Stromal cell of bone marrow (primary cell): ENCODE results near the gene PLCD3.

Source experiments
- DNase-seq: peaks from one replicate; pipeline ENCODE4 v3.0.0-alpha.2; 2012; ENCODE audit warnings: low read depth

PLCD3 gene

GRCh38 chr17:45101546-45101882 lies 30.8 kb downstream of the PLCD3 start:
- no peak for DNase-seq

GRCh38 chr17:45098869-45099616 lies 33.3 kb downstream of the PLCD3 start:
- peak; percentile 62 for DNase-seq

GRCh38 chr17:45098081-45098868 lies 34.0 kb downstream of the PLCD3 start:
- no peak for DNase-seq

- no peak for DNase-seq
Measured at GRCh38 chr17:45096926-45097325, 35.4 kb downstream of the PLCD3 start.

GRCh38 chr17:45096141-45096540 lies 36.2 kb downstream of the PLCD3 start:
- no peak for DNase-seq

GRCh38 chr17:45093444-45094110 lies 38.7 kb downstream of the PLCD3 start:
- no peak for DNase-seq

- peak; percentile 99 for DNase-seq
Measured at GRCh38 chr17:45092911-45093430, 39.3 kb downstream of the PLCD3 start.

- no peak for DNase-seq
Measured at GRCh38 chr17:45091778-45092425, 40.4 kb downstream of the PLCD3 start.

- no peak for DNase-seq
Measured at GRCh38 chr17:45090711-45091110, 41.6 kb downstream of the PLCD3 start.

GRCh38 chr17:45088741-45089140 lies 43.6 kb downstream of the PLCD3 start:
- DNase-seq = no peak

- DNase-seq = no peak
Measured at GRCh38 chr17:45087978-45088377, 44.3 kb downstream of the PLCD3 start.

- DNase-seq = peak; percentile 60
Measured at GRCh38 chr17:45087504-45087975, 44.8 kb downstream of the PLCD3 start.

GRCh38 chr17:45086865-45087503 lies 45.3 kb downstream of the PLCD3 start:
- no peak for DNase-seq

- no peak for DNase-seq
Measured at GRCh38 chr17:45086391-45086790, 45.9 kb downstream of the PLCD3 start.

GRCh38 chr17:45081047-45081703 lies 51.1 kb downstream of the PLCD3 start:
- DNase-seq = no peak

- no peak for DNase-seq
Measured at GRCh38 chr17:45077643-45078042, 54.7 kb downstream of the PLCD3 start.

GRCh38 chr17:45073414-45074070 lies 58.8 kb downstream of the PLCD3 start:
- DNase-seq = no peak

GRCh38 chr17:45070809-45071208 lies 61.5 kb downstream of the PLCD3 start:
- DNase-seq = no peak

GRCh38 chr17:45070001-45070400 lies 62.3 kb downstream of the PLCD3 start:
- no peak for DNase-seq

- no peak for DNase-seq
Measured at GRCh38 chr17:45067637-45068036, 64.7 kb downstream of the PLCD3 start.

GRCh38 chr17:45063198-45063597 lies 69.1 kb downstream of the PLCD3 start:
- DNase-seq = no peak
